Skeletal muscle satellite cell (primary cell): ENCODE data around the gene CKLF.
"Not testable (repeated sequence)": the region's sequence is repeated elsewhere in the genome, so short reads cannot be mapped to it uniquely, and the experiment has no call there.

Source experiments
- H3K27me3 ChIP-seq: 2 replicates; pipeline ENCODE4 v1.7.0; 2013; ENCODE audit warnings: low read length; ENCODE audit not compliant: control insufficient read depth, insufficient read depth
- H3K36me3 ChIP-seq: 2 replicates; pipeline ENCODE4 v1.7.0; 2013; ENCODE audit warnings: mild to moderate bottlenecking, control low read depth, low read length; ENCODE audit not compliant: insufficient read depth
- H3K4me1 ChIP-seq: 2 replicates; pipeline ENCODE4 v1.7.0; 2013; ENCODE audit warnings: low read length; ENCODE audit not compliant: control insufficient read depth, insufficient read depth
- H3K4me2 ChIP-seq: 2 replicates; pipeline ENCODE4 v1.7.0; 2013; ENCODE audit warnings: mild to moderate bottlenecking, low read length
- H3K4me3 ChIP-seq: 2 replicates; pipeline ENCODE4 v1.7.0; 2013; ENCODE audit warnings: low read length
- H3K9ac ChIP-seq: 2 replicates; pipeline ENCODE4 v1.7.0; 2013; ENCODE audit warnings: mild to moderate bottlenecking, low read depth, low read length, moderate library complexity
- H3K9me3 ChIP-seq: replicated peaks from 2 replicates; pipeline ENCODE4 v1.7.0; 2013; ENCODE audit warnings: mild to moderate bottlenecking, control low read depth, low read length

The CKLF gene

DNA sequence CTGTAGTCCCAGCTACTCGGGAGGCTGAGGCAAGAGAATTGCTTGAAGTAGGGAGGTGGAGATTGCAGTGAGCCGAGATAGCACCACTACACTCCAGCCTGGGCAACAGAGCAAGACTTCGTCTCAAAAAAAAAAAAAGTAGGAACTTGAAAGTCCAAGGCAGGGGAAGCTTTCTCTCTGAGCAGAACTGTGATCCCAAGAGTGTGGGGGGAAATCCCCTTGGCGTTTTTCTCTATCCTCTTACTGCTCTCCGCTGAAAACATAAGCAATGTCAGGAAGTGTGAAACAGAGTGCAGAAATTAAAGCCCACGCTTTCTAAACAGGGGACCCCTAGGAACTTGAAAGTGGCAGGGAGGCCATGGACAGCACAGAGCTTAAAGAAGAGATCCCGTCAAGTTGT lies 42.4 kb downstream of the CKLF start:
- no peak overlapping the region for H3K4me3 ChIP-seq
- H3K4me2 ChIP-seq = no peak overlapping the region
- no peaks in the 10 kb centered on the region for H3K36me3 ChIP-seq
- no peak overlapping the region for H3K9ac ChIP-seq
- peaks cover 20% of the 10 kb centered on the region for H3K27me3 ChIP-seq
- no peaks in the 10 kb centered on the region for H3K4me1 ChIP-seq
- H3K9me3 ChIP-seq = no peaks in the 10 kb centered on the region

DNA sequence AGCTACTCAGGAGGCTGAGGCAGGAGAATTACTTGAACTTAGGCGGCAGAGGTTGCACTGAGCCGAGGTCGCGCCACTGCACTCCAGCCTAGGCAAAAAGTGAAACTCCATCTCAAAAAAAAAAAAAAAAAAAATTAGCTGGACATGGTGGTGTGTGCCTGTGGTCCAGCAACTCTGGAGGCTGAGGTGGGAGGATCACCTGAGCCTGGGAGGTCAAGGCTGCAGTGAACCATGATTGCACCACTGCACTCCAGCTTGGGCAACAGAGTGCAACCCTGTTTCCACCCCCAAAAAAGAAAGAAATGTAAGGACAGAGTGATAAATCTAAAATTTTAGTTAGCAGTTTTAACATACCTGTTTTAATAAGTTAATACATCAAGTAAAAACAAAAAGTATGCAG lies 44.2 kb downstream of the CKLF start:
- H3K36me3 ChIP-seq, H3K9ac ChIP-seq, H3K4me1 ChIP-seq, H3K9me3 ChIP-seq, H3K4me3 ChIP-seq, H3K4me2 ChIP-seq: not testable (repeated sequence)
- H3K27me3 ChIP-seq = peaks cover 16% of the 10 kb centered on the region

DNA sequence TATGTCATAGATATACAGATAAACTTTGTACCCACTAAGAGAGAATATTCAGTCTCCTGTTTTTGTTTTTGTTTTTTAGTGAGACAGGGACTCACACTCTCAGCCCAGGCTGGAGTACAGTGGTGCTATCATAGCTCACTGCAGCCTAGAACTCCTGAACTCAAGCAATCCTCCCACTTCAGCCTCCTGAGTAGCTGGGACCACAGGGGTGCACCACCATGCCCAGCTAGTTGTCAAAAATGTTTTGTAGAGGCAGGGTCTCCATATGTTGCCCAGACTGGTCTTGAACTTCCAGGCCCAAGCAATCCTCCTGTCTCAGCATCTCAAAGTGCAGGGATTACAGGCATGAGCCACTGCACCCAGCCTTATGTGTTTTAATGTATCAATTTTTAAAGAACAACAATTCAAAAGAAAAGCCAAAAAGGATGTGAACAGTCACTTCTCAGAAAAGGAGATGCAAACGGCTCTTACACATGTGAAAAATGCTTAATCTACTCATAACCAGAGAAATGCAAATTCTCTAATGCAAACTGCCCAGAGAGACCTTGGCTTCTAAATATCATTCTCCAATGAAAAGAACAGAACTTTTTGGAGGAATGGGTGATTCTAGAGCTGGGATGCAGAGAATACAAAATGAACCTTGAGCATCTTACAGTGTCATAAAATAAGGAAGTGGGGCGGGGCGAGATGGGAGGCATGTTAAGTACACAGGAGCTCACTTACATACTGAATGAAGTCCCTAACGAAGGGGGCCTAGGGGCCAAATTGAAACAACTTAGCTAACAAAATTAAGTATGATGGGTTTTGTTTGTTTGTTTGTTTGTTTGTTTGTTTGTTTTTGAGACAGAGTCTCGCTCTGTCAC lies 44.8 kb downstream of the CKLF start:
- H3K4me2 ChIP-seq = no peak overlapping the region
- no peak overlapping the region for H3K4me3 ChIP-seq
- H3K9ac ChIP-seq = no peak overlapping the region
- H3K9me3 ChIP-seq = peaks cover 2% of the 10 kb centered on the region
- no peaks in the 10 kb centered on the region for H3K4me1 ChIP-seq
- no peaks in the 10 kb centered on the region for H3K36me3 ChIP-seq
- peaks cover 16% of the 10 kb centered on the region for H3K27me3 ChIP-seq

DNA sequence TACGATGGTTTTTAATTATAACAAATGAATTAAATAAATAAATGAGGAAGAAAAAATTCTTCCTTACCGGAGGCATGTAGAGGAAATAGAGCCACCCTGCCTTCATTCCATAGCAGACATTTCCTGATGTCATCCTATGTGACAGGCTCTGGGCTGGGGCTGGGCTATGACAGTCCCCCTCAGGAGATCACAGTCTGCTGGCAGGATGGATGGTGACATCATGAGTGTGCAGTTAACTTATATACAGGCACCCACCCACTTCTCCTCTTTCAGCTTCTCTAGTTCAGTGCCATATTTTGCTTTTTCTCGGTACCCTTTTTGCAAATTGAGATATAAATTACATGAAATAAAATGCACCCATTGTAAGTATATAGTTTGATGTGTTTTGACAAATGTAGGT lies 45.7 kb downstream of the CKLF start:
- H3K4me1 ChIP-seq = no peaks in the 10 kb centered on the region
- H3K9ac ChIP-seq = no peak overlapping the region
- no peak overlapping the region for H3K4me2 ChIP-seq
- H3K36me3 ChIP-seq = no peaks in the 10 kb centered on the region
- H3K4me3 ChIP-seq = no peak overlapping the region
- H3K9me3 ChIP-seq = peaks cover 2% of the 10 kb centered on the region
- peaks cover 16% of the 10 kb centered on the region for H3K27me3 ChIP-seq

DNA sequence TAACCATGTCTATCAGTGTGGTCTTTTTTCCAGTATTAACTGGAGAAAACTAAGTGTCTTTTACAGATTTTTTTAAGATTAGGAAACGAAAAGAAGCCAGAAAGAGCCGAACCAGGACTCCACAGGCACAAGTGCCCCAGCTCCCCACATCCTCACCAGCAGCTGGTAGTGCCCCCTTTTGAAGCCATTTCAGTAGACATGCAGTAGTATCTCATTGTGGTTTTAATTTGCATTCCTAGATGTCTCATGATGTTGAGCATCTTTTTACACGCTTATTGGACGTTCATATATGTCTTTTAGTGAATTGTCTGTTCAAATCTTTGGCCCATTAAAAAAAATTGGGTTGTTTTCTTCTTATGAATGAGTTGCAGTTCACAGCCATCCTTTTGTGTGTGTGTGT lies 47.4 kb downstream of the CKLF start:
- Histone ChIP-seq H3K36me3 (no peaks in the 10 kb centered on the region), H3K9ac (no peak overlapping the region), H3K4me3 (no peak overlapping the region), H3K4me1 (peaks cover 7% of the 10 kb centered on the region), H3K9me3 (peaks cover 2% of the 10 kb centered on the region), H3K4me2 (no peak overlapping the region), H3K27me3 (peaks cover 15% of the 10 kb centered on the region)

DNA sequence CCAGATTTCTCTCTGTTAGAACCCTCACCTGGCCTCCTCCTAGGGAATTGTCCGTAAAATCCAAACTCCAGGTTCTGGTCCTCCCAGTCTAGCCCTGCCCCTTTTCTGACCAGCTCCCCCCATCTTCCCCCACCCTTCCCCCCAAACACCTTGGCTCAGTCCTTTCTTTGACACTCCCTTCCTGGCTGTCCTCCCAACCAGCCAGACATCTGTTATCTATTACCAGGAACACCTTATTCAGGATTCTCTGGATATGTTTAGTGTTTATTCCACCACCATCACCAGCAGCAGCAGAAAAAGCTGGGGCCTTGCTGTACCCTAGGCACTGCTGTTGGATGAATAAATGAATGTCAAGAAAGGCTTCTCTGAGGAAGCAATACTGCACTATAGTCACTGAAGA lies 48.1 kb downstream of the CKLF start:
- H3K4me2 ChIP-seq = no peak overlapping the region

DNA sequence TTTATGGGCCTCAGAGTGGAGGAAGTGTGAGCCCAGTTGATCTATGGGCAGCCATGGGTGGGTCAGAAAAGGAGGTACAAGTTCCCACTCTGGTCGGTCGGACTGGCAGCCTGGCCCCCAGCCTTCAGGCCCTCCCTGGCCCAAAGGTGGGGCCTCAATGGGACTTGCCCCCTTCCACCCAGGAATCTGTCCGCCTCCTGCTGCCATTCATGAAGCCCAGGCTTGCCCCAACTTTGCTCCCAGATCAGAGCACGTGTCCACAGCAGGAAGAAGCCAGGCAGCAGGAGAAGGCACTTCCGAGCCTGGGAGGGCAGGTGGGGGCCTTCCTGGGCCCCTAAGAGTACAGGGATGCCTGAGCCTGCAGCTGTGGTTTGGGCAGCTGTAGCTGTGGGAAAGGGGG lies 49.1 kb downstream of the CKLF start:
- Histone ChIP-seq H3K27me3 (peaks cover 10% of the 10 kb centered on the region), H3K9ac (no peak overlapping the region), H3K4me2 (no peak overlapping the region), H3K4me3 (no peak overlapping the region), H3K36me3 (no peaks in the 10 kb centered on the region), H3K9me3 (peaks cover 2% of the 10 kb centered on the region), H3K4me1 (peaks cover 16% of the 10 kb centered on the region)

More for the DNA sequence above, 48.1 kb downstream of the CKLF start:
- peaks cover 7% of the 10 kb centered on the region for H3K4me1 ChIP-seq
- no peaks in the 10 kb centered on the region for H3K36me3 ChIP-seq
- H3K9me3 ChIP-seq = peaks cover 2% of the 10 kb centered on the region
- H3K27me3 ChIP-seq = peaks cover 10% of the 10 kb centered on the region
- H3K4me3 ChIP-seq = no peak overlapping the region
- H3K9ac ChIP-seq = no peak overlapping the region

DNA sequence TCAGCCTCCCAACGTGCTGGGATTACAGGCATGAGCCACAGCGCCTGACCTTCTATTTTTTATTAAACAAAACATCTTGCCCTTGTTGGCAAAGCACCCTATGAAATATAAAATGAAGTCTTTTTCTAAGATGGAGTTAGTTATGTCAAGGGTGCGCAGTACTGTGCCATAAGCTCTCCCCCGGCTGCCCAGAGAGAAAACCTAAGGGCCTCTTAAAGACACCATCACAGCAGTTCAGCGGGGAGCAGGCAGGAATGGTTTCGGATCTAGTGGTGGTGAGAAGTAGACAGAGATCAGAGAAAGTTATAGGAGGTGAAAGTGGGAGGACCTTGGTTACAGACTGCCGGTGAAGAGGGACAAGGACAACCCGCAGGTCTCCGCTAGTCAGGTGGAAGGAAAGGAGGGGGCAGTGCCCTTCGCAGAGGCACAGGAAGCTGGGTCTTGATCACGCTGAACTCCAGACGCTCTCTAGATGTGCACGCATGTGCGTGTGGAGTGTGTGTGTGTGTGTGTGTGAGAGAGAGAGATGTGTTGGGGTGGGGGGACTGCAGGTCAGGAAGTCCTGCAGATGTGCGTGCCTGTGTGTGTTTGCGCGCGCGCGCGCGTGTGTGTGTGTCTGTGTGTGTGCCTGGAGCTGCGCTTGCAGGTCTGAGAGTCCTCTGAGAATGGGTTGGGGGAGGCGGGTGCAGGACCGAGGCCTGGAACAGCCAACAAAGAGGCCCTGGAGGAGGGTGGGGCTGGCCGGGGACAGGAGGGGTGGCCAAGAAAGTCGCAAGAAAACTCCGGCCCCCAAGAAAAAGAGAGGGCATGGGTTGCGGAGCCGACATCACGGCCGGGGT lies 51.4 kb downstream of the CKLF start:
- Histone ChIP-seq H3K27me3 (peaks cover 6% of the 10 kb centered on the region), H3K4me3 (peak overlapping the region; percentile 95), H3K9me3 (peaks cover 2% of the 10 kb centered on the region), H3K36me3 (peaks cover 2% of the 10 kb centered on the region), H3K4me2 (peak overlapping the region; percentile 93), H3K9ac (peak overlapping the region; percentile 87), H3K4me1 (peaks cover 24% of the 10 kb centered on the region)

DNA sequence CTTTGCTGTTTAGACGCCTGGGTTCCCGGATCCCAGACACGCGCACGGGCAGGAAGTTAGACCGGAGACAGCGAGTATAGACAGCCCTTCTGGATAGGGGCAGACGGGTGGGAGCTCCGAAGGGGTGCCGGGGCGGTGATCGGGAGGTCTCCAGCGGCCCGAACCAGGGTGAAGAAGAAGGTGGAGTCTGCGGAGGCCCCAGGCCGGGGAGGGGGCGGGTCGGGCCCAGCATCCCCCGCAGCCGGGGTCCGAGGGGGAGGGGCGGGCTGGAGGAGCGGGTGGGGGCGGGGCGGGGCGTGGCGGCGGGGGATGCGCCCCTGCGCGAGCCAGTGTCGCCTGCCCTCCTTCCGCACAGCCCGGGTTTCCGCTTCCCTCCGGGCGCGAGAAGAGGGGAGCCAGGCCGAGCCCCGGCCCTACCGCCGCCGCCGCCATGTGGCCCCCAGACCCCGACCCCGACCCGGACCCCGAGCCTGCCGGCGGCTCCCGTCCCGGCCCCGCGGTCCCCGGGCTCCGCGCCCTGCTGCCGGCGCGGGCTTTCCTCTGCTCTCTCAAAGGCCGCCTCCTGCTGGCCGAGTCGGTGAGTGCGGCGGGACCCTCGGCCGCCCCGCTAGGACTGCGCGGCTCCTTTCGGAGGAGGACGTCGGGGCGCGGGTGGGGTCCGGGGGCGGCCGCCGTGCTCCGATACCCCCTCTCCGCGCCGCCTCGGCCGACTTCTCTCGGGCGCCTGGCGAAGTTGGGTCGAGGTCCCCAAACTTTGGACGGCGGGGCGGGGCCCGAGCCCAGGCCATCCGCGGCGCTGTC lies 52.2 kb downstream of the CKLF start, which contains the start of gene CMTM3:
CMTM3 (plus strand) TSS at position 329 of the 801 bp plus-strand sequence; CDS start at position 431, 102 bp downstream.
- Histone ChIP-seq H3K27me3 (peaks cover 2% of the 10 kb centered on the region), H3K4me2 (peak within 1 kb of the TSS; percentile 93), H3K4me1 (peaks cover 28% of the 10 kb centered on the region), H3K9me3 (peaks cover 2% of the 10 kb centered on the region), H3K36me3 (peaks cover 10% of the 10 kb centered on the region), H3K9ac (peak within 1 kb of the TSS; percentile 90), H3K4me3 (peak within 1 kb of the TSS; percentile 95)

DNA sequence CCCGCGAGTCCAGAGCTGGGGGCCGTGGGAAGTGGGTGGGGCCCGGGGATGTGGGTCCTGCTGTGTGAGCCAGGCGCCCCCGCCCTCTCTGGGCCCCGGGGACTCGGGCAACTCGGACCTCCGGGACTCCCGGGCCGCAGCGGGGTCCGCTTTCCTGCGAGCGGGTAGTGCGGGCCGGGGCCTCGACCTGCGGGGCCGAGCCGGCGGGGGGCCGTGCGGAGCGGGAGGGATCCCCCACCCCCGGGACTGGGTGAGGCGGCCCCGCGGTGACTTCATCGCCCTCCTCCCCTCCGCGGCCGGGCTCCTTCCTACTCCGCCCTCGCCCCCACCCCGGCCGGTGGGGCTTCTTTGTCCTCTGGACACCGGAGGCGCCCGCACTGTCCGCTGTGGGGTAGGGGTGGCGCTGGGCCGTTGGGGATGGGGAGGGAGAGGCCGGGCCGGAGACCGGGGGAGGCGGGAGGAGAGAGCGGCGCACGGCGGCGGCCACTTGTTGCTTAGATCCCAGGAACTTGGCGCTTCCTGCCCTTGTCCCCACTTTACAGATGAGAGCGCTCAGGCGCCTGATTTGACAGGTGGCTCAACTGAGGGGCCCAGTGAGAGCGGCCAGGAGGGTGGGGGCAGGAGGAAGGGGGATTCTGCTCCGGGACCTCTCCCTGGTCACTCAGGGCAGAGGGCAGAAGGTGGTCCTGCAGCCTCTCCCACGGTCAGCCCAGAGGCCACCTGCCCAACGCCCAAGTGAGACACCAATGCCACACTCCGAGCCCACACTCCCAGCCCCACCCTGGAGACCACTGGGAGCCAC lies 53.0 kb downstream of the CKLF start:
- H3K27me3 ChIP-seq = no peaks in the 10 kb centered on the region
- H3K9ac ChIP-seq = peak overlapping the region; percentile 90
- H3K36me3 ChIP-seq = peaks cover 18% of the 10 kb centered on the region
- peak overlapping the region; percentile 90 for H3K4me2 ChIP-seq
- H3K4me1 ChIP-seq = peaks cover 28% of the 10 kb centered on the region
- peaks cover 2% of the 10 kb centered on the region for H3K9me3 ChIP-seq
- H3K4me3 ChIP-seq = peak overlapping the region; percentile 95
